Measurements from ENCODE around the gene PHYHD1.

PHYHD1 gene

GRCh38 chr9:128972956-128973355 lies 52.2 kb downstream of the PHYHD1 start:
- no peak for DNase-seq (ENCODE audit: low spot score)

GRCh38 chr9:128979111-128979510 lies 58.3 kb downstream of the PHYHD1 start:
- no peak for DNase-seq (ENCODE audit: low spot score)

GRCh38 chr9:128983536-128983935 lies 62.8 kb downstream of the PHYHD1 start:
- no peak for DNase-seq (ENCODE audit: low spot score)

GRCh38 chr9:128986671-128987070 lies 65.9 kb downstream of the PHYHD1 start:
- DNase-seq (ENCODE audit: low spot score), result no peak

- no peak for DNase-seq (ENCODE audit: low spot score)
Measured at GRCh38 chr9:128987805-128988204, 67.0 kb downstream of the PHYHD1 start.

Data from CD4-positive, alpha-beta T cell treated with Interleukin-6 at 100 ng/mL for 8 hours (primary cell).